GM19463 (cell line): Measurements from ENCODE around the gene NINL.
"Not testable (repeated sequence)": the region's sequence is repeated elsewhere in the genome, so short reads cannot be mapped to it uniquely, and the experiment has no call there.

Experiments used
- ATAC-seq: cut with Tn5 transposase; IDR thresholded peaks from one replicate; pipeline ENCODE4 v1.9.1; 2021; ENCODE audit warnings: mild to moderate bottlenecking, moderate library complexity; ENCODE audit not compliant: unreplicated experiment

The NINL gene

DNA sequence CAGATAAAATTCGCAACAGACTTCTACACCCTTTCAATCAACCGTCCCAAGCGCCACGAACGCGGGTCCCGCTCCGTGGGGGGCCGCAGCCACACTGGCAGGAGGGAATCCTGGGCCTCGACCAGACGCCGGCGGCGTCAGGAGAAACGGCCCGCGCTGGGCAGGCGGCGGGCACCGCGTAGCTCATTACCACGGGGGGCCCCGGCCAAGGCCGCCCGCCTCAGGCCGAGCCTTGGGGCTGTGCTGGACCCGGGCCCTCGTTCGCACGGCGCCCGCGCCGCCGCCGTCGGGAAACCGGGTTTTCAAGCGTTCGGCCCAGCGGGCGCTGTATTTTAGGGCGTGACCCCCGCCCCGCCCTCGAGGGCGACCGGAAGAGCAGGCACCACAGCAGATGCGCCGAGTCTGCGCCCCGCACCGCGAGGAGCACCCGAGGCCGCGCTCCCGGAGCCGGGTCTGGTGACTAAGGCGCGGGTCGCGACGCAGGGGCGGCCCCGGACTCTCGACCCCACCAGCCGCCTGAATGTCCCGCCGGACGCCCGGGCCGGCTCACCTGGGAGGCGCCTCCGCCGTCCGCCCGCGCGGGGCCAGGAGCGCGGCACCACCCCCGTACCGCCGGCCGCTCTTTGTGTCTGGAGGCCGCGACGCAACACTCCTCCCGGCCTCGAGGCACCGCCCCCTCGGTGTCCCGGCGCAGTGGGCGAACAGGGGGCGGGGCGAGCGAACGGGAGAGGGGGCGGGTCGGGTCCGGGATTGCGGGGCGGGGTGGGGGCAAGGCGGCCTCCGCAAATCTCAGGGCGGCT lies at the start of gene NINL:
Gene NINL (minus strand): TSS at position 627 of the 800 bp plus-strand sequence. CDS start 58,944 bp downstream, outside the sequence.
- peak; percentile 83 for ATAC-seq

GRCh38 chr20:25632940-25633790 lies 47.8 kb upstream of the NINL start:
- no peak for ATAC-seq

- ATAC-seq: not testable (repeated sequence)
Observed at GRCh38 chr20:25630615-25631014, 45.3 kb upstream of the NINL start.

DNA sequence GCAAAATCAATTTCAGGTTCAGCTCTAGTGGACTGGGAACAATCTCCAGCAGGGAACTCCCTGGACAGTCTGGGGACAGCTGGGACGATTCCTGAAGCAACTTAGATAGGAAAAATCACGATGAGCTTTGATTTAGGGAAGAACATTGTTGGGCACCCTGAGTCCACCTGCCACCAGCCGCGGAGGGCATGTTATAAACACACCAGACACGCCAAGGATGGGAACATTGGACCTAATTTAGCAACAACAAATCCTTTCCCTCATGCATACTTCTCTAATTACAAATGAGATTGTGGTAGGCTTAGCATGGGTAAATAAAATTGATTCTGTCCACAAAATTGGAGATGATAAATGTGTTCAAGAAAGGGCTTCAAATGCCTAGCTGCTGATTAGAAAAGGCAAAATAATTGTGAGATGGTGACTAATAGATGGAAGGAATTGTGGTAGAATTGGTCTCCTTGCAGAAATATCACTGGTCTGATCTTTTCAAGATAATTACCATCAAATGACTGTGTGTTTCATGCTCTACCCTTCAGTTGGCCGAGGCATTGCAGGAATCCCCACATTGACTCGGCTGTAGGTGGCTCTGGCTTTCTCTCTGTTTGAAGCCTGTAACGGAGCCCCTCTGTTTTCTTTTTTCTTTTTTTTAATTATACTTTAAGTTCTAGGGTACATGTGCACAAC lies 44.6 kb upstream of the NINL start:
- ATAC-seq: no peak

GRCh38 chr20:25626779-25627178 lies 41.4 kb upstream of the NINL start:
- ATAC-seq: no peak

DNA sequence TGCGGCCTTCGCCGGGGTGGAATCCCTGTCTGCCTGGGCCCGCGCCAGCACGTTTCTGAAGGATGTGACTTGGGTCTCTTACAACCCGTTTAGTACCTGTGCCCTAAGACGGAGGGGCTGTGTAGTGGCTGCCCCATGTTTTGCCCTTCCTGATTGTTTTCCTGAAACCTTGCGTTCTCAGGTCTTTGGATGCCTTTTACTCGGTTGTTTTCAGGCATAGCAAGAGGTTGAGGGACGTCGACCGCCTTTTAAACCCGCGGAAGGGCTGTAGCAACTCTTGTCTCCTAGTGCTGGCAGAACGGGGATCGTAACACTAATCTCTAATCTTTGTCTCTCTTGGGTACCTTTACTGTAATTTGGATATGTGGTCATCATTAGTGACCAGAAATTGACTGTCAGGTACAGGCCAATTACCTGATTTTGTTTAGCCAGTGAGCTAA lies 39.2 kb upstream of the NINL start:
- no peak for ATAC-seq

DNA sequence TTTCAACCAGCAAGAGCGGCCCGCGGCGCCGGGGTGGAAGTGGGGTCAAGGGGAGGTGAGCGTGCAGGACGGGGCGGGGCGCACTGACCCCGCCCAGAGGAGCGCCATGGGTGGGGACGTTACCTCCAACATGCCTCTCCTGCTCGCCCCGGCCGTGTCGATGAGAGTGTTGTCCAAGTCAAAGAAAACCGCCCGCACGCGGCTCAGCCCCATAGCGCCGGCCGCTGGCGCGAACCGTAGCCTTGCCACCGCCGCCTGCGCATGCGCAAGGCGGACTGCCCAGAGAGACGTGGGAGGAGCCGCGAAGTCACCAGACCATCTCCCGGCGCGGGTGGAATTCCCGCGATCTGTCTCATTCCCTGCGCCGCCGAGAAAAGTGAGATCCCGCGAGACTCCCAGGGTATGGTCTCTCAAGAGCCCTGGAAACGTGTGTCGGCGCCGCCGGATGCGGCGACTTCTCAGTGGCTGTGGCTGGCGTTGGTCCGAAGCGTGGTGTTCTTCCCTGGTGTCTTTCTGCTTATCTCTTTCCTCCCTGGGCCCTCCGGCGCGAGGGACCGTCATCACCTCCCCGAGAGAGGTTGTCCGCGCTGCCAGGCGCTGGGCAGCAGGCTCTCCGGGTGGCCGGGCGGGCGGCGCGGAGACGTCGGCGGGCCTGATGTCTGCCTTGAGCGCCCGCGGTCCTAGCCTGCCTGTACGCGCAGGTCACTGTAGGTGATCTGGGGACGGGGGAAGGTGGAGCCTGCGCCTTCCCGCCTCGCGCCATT lies 38.6 kb upstream of the NINL start, which contains the start of gene NANP:
Gene NANP (minus strand): TSS at position 279 of the 764 bp plus-strand sequence. CDS start 66 bp downstream, at position 213.
- peak; percentile 76 for ATAC-seq

DNA sequence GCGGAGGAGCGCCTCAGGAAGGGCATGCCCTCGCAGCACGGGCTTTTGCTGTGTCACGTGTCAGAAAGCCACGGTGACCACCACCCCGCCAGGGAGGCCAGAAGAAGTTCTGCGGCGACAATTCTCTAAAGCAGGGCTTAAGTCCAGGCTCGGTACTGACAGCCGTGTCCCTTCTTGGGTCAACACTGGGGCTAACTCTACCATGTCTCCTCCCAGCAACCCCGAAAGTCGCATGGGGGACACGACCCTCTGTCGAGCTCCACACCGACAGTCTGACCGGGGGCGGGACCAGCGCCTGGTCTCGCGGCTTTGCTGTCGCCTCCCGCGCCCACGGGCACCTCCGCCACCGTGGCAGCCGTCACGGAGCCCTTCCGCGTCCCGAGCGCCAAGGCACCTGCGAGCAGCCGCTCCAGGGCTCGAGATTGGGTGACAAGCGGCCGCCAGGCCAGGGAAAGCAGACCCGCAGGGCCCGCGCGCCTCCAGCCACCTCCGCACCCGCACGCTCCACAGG lies 37.9 kb upstream of the NINL start:
- peak; percentile 18 for ATAC-seq

GRCh38 chr20:25622450-25623224 lies 37.3 kb upstream of the NINL start:
- ATAC-seq: no peak

DNA sequence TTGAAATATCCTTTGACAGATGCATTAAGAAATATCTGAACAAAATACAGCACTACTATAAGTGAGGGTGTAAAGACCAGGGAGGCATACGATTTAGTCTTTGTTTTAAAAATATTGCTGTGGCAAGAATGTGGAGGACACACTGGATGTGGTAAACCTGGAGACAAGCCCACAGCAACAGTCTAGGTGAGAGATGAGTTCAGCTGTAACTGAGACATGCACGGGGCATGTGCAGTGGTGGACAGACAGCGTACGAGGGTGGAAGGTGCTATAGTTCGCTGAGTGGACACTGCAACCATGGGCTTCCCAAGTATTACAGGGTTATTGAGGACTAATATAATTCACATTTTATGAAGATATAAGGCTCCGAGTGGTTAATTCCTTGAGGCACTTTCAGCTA lies 36.7 kb upstream of the NINL start:
- ATAC-seq: no peak

DNA sequence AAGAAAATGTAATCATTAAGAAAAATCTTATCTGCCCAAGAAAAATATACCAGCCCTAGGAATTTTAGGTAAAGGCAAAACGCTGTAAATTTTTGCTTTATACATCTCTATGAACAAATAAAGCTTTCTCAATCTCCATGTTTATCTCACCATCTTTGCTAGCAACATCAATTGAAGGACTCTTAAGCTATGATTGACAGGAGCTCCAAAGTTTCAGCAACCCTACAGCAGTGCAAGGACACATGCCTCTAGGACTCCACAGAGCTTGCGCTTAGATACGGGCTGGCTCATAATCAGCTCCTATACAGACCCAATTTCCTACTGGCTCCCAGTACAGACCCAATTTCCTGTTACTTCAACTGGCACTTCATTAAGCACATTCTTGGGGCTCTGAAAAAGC lies 34.2 kb upstream of the NINL start:
- no peak for ATAC-seq

DNA sequence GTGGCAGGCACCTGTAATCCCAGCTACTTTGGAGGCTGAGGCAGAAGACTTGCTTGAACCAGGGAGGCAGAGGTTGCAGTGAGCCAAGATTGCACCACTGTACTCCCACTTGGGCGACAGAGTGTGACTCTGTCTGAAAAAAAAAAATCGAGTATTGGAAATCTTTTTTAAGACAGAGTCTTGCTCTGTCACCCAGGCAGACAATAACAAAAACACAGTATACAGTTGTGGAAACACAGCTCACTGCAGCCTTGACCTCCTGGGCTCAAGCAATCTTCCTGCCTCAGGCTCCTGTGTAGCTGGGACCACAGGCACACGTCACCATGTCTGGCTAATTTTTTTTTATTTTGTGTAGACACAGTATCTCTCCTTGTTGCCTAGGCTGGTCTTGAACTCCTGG lies 23.4 kb upstream of the NINL start:
- no peak for ATAC-seq

GRCh38 chr20:25606094-25606695 lies 20.9 kb upstream of the NINL start:
- no peak for ATAC-seq

DNA sequence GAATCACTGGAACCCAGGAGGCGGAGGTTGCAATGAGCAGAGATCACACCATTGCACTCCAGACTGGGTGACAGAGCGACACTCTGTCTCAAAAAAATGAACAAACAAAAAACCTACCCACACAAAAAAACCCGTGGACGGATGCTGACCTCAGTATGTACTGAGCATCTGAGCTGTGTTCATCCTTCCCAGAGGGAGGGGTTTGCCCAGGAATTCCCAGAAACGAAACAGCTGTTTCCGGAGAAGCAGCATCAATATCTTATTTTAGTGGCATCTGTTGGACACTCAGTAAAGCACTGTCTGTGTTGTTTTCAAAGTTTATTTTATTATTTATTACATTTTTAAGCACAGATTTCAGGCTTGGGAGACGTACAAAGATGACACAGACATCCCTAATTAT lies 19.8 kb upstream of the NINL start:
- ATAC-seq: no peak

DNA sequence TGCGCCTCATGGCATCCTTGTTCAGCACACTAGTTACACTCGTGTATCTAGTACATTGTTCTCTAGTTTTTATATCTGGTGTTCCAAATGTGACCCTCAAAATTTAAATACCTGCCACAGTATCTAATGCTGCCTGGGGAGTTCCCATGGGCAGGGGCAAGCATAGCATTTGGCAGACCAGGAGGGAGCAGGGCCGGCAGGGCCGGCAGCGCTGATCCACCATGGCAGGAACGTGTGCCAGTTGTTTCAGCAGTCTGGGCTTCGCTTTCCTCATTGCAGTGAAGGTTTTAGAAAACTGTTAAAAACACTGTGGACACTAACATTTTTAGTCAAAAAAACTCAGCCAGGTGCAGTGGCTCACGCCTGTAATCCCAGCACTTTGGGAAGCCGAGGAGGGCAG lies 19.3 kb upstream of the NINL start:
- no peak for ATAC-seq

DNA sequence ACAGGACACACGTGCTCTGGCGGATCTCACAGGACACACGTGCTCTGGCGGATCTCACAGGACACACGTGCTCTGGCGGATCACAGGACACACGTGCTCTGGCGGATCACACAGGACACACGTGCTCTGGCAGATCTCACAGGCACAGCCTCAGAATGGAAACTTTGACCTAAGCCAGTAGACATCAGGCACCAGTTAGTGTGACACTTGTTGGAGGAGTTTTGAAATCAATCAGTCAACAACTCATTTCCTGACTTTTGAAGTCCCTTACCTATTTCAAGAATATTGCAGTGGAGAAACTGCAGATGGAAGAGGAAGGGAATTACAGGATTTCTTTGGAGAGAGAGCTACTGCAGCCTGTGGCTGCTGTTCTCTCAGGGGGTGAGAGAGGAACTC lies 17.6 kb upstream of the NINL start:
- ATAC-seq: not testable (repeated sequence)

DNA sequence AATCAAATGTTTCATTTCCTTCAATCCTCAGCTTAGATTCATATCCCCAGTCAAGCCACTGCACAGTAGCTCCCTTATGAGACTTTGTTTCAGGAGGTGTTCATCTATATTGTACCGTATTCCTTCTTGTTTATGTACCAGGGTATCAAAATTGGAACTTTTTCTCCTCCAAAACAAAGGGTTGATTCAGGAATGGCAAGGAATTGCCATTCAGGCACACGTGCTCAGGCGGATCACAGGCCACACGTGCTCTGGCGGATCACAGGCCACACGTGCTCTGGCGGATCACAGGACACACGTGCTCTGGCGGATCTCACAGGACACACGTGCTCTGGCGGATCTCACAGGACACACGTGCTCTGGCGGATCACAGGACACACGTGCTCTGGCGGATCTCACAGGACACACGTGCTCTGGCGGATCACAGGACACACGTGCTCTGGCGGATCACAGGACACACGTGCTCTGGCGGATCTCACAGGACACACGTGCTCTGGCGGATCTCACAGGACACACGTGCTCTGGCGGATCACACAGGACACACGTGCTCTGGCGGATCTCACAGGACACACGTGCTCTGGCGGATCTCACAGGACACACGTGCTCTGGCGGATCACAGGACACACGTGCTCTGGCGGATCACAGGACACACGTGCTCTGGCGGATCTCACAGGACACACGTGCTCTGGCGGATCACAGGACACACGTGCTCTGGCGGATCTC lies 17.0 kb upstream of the NINL start:
- not testable (repeated sequence) for ATAC-seq

- ATAC-seq: no peak
Observed at GRCh38 chr20:25601659-25602058, 16.3 kb upstream of the NINL start.
